ENCODE measurements around the gene ALG9. TPM values are rescaled to one million over a fixed set of nuclear protein-coding genes. Genes with fewer than 3 reads are reported as not detected.
A peak's percentile ranks its signal among the peaks of the same experiment; 100 is the strongest.

The ALG9 gene
- total and polyA plus RNA-seq, 2 donors (not counting 3 experiments of a cell fraction or from before 2014, with no cell fraction given), result 29.1 to 29.4 TPM

- peaks cover 12% of the 10 kb centered on the region for H3K79me2 ChIP-seq (ENCODE audit: control insufficient read depth, insufficient read depth, low read length)
- TF ChIP-seq GATA2 (IDR thresholded peaks at IDR 0.05; ENCODE audit: insufficient read depth, insufficient read length, low read depth, low read length) (no peak), POLR2A (IDR thresholded peaks at IDR 0.05; ENCODE audit: low read depth, low read length) (peak; percentile 8), MYC (IDR thresholded peaks at IDR 0.05; ENCODE audit: low read depth, low read length) (no peak)
These were observed 105.9 kb downstream of the ALG9 start for GRCh38 chr11:111765320-111765983.

GRCh38 chr11:111764621-111765020 lies 106.8 kb downstream of the ALG9 start:
- DNase-seq (ENCODE audit: low read depth, low spot score), result peak; percentile 6
- Histone ChIP-seq H3K4me1 (ENCODE audit: control insufficient read depth, extremely low read depth, insufficient read depth, low read length) (peaks cover 15% of the 10 kb centered on the region), H4K20me1 (replicated peaks; ENCODE audit: control insufficient read depth, extremely low read depth, insufficient read depth, low read length) (no peaks in the 10 kb centered on the region), H3K27me3 (ENCODE audit: control insufficient read depth in 2 of 2, insufficient read depth in 2 of 2, low read length in 2 of 2) (no peaks in the 10 kb centered on the region), H2AFZ (ENCODE audit: low read depth, low read length) (no peak overlapping the region), H3K9ac (replicated peaks; ENCODE audit: extremely low read depth, insufficient read depth, low read length) (no peak overlapping the region), H3K79me2 (ENCODE audit: control insufficient read depth, insufficient read depth, low read length) (peaks cover 12% of the 10 kb centered on the region), H3K9me1 (replicated peaks; ENCODE audit: control insufficient read depth, extremely low read depth, insufficient read depth, low read length) (no peaks in the 10 kb centered on the region), H3K4me2 (ENCODE audit: insufficient read depth, low read length) (peak overlapping the region; percentile 95), H3K36me3 (ENCODE audit: control insufficient read depth in 2 of 2, extremely low read depth in 1 of 2, insufficient read depth in 2 of 2, low read length in 2 of 2) (peaks cover 2 to 10% of the 10 kb centered on the region in 2 experiments), H3K4me3 (replicated peaks in 1 of 3; ENCODE audit: insufficient read depth in 1 of 3, low read depth in 1 of 3, low read length in 3 of 3) (peak overlapping the region in 1 of 3 experiments; percentile 85), H3K27ac (ENCODE audit: insufficient read depth, low read depth, low read length) (no peak overlapping the region), H3K9me3 (replicated peaks; ENCODE audit: control insufficient read depth, insufficient read depth, low read length) (no peaks in the 10 kb centered on the region)
- no peak for FAIRE-seq
- dilution Hi-C loops (cut with MboI; ENCODE audit: extremely low pct_ligation_motif_present, low sequenced_read_pairs), result no loop called here
- ChIA-PET POLR2A (no interaction called here), CTCF (interaction anchor here (0.8 to 6.9 kb wide), 9 partner anchors 9 to 178 kb away, joined by 3 to 82 read pairs (median 5); no protein-coding TSS in a partner anchor)
- TF ChIP-seq CTCF (IDR thresholded peaks at IDR 0.05; ENCODE audit: extremely low read depth in 1 of 2, insufficient read depth in 1 of 2, low read depth in 1 of 2, low read length in 2 of 2) (no peak), GATA2 (IDR thresholded peaks at IDR 0.05; ENCODE audit: insufficient read depth, insufficient read length, low read depth, low read length) (no peak), JUN (IDR thresholded peaks at IDR 0.05; ENCODE audit: borderline replicate concordance, insufficient read depth, insufficient read length, low read depth) (no peak), POLR2AphosphoS5 (IDR thresholded peaks at IDR 0.05; ENCODE audit: insufficient read depth, low read depth, low read length) (no peak), MAX (IDR thresholded peaks at IDR 0.05; ENCODE audit: insufficient read depth, insufficient read length) (no peak), POLR2A (IDR thresholded peaks at IDR 0.05; ENCODE audit: low read depth, low read length) (no peak), FOS (IDR thresholded peaks at IDR 0.05; ENCODE audit: borderline replicate concordance, insufficient read depth, low read length) (no peak), MYC (IDR thresholded peaks at IDR 0.05; ENCODE audit: low read depth, low read length) (no peak)
- BruUV-seq (replicated peaks), result no TSS peak
- intact Hi-C loops (cut with micrococcal nuclease), result no loop called here

More at GRCh38 chr11:111765320-111765983, 105.9 kb downstream of the ALG9 start:
- ChIA-PET POLR2A (interaction anchor here (1.3 to 1.5 kb wide), 2 partner anchors 31 to 32 kb away, joined by 5 read pairs; no protein-coding TSS in a partner anchor), CTCF (interaction anchor here (0.6 to 6.9 kb wide), 14 partner anchors 10 to 179 kb away, joined by 3 to 82 read pairs (median 5); no protein-coding TSS in a partner anchor)
- dilution Hi-C loops (cut with MboI; ENCODE audit: extremely low pct_ligation_motif_present, low sequenced_read_pairs), result no loop called here
- DNase-seq (ENCODE audit: low read depth, low spot score), result peak; percentile 37
- Histone ChIP-seq H3K9ac (replicated peaks; ENCODE audit: extremely low read depth, insufficient read depth, low read length) (peak overlapping the region; percentile 82), H3K27me3 (ENCODE audit: control insufficient read depth in 2 of 2, insufficient read depth in 2 of 2, low read length in 2 of 2) (no peaks in the 10 kb centered on the region), H3K27ac (ENCODE audit: insufficient read depth, low read depth, low read length) (peak overlapping the region; percentile 51), H3K4me1 (ENCODE audit: control insufficient read depth, extremely low read depth, insufficient read depth, low read length) (peaks cover 15% of the 10 kb centered on the region), H3K36me3 (ENCODE audit: control insufficient read depth in 2 of 2, extremely low read depth in 1 of 2, insufficient read depth in 2 of 2, low read length in 2 of 2) (peaks cover 0 to 8% of the 10 kb centered on the region in 2 experiments), H3K4me3 (replicated peaks in 1 of 3; ENCODE audit: insufficient read depth in 1 of 3, low read depth in 1 of 3, low read length in 3 of 3) (peak overlapping the region; percentile 68 to 85 (median 73)), H3K9me3 (replicated peaks; ENCODE audit: control insufficient read depth, insufficient read depth, low read length) (no peaks in the 10 kb centered on the region), H3K4me2 (ENCODE audit: insufficient read depth, low read length) (peak overlapping the region; percentile 95), H2AFZ (ENCODE audit: low read depth, low read length) (peak overlapping the region; percentile 98), H3K9me1 (replicated peaks; ENCODE audit: control insufficient read depth, extremely low read depth, insufficient read depth, low read length) (no peaks in the 10 kb centered on the region), H4K20me1 (replicated peaks; ENCODE audit: control insufficient read depth, extremely low read depth, insufficient read depth, low read length) (no peaks in the 10 kb centered on the region)
- FAIRE-seq, result peak; percentile 63
- BruUV-seq (replicated peaks), result TSS peak; percentile 34
- intact Hi-C loops (cut with micrococcal nuclease), result no loop called here

All from endothelial cell of umbilical vein (primary cell).